ENCODE data around the gene SF3B5.
"Not testable (repeated sequence)": the region's sequence is repeated elsewhere in the genome, so short reads cannot be mapped to it uniquely, and the experiment has no call there.

The SF3B5 gene

GRCh38 chr6:144047688-144048087 is 47.7 kb downstream of the SF3B5 start:
- POLR2A ChIA-PET = no interaction called here
- CTCF ChIA-PET = no interaction called here
- no peak for DNase-seq (ENCODE audit: extremely low spot score)
- TF ChIP-seq NFRKB (IDR thresholded peaks at IDR 0.05) (no peak), PKNOX1 (IDR thresholded peaks at IDR 0.05) (no peak), SP1 (IDR thresholded peaks at IDR 0.05) (no peak), ELF4 (IDR thresholded peaks at IDR 0.05) (no peak), ZNF384 (IDR thresholded peaks at IDR 0.05) (no peak), SUZ12 (IDR thresholded peaks at IDR 0.05) (no peak), BHLHE40 (IDR thresholded peaks at IDR 0.05; ENCODE audit: borderline replicate concordance) (no peak), L3MBTL2 (conservative IDR thresholded peaks at IDR 0.05) (no peak), FOXK2 (IDR thresholded peaks at IDR 0.05) (no peak), HDGF (IDR thresholded peaks at IDR 0.05; ENCODE audit: borderline replicate concordance) (no peak), LEF1 (IDR thresholded peaks at IDR 0.05; ENCODE audit: borderline replicate concordance) (no peak), CTBP1 (IDR thresholded peaks at IDR 0.05; ENCODE audit: borderline replicate concordance) (no peak), ARNT (IDR thresholded peaks at IDR 0.05) (no peak), TARDBP (IDR thresholded peaks at IDR 0.05) (no peak), FOXA1 (IDR thresholded peaks at IDR 0.05) (no peak)

- DNase-seq (ENCODE audit: extremely low spot score); POLR2A ChIA-PET; CTCF ChIA-PET: not testable (repeated sequence)
These were observed 48.7 kb downstream of the SF3B5 start for GRCh38 chr6:144046672-144047071.

GRCh38 chr6:144044989-144045388 is 50.4 kb downstream of the SF3B5 start:
- CTCF ChIA-PET; POLR2A ChIA-PET; DNase-seq (ENCODE audit: extremely low spot score): not testable (repeated sequence)
